Activated CD4-positive, alpha-beta T cell treated with anti-CD3 and anti-CD28 coated beads, Interleukin-2, amount 50 U/mL, for 16 hours (primary cell): Measurements from ENCODE around the gene CISD1.

Experiments used
- DNase-seq: peaks from one replicate; pipeline ENCODE4 v3.0.0-alpha.2; 2020

Gene CISD1

DNA sequence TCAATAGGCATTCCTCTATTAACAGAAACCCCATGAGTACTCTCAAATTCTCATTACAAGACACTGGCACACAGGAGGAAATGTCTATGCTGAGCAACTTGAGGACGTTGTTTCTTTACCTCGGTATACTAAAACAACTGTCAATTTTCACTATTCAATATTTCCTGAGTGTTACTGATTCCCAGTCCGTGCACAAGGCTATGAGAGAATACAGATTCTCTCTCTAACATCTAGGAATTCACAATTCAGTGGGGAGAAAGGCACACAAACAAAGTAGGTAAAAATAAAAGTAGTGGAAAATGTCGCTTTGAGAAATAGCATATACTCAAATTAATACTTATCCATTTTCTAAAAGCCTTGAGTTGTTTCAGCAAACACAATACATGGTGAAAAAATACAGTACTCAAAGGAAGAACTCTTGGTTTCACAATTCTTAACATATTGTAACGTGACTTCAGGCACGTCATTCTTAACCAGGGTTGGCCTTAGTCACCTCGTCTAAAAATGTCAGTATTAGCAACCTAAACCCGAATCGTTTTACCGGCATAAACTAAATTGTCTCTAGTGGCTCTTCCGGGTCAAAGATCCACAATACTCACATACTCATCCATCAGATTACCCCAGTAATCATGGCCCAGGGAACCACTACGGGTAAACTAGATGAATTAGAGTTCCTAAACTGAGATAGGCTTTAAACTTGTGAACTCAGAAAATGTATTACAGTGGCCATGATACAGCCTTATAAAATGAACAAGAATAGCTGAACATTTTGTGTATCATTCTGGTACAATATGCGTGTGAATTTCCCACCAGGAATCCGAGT lies 2.7 kb upstream of the CISD1 start:
- peak; percentile 75 for DNase-seq

- DNase-seq = peak; percentile 41
Measured at GRCh38 chr10:58266826-58267712, 1.9 kb upstream of the CISD1 start.

DNA sequence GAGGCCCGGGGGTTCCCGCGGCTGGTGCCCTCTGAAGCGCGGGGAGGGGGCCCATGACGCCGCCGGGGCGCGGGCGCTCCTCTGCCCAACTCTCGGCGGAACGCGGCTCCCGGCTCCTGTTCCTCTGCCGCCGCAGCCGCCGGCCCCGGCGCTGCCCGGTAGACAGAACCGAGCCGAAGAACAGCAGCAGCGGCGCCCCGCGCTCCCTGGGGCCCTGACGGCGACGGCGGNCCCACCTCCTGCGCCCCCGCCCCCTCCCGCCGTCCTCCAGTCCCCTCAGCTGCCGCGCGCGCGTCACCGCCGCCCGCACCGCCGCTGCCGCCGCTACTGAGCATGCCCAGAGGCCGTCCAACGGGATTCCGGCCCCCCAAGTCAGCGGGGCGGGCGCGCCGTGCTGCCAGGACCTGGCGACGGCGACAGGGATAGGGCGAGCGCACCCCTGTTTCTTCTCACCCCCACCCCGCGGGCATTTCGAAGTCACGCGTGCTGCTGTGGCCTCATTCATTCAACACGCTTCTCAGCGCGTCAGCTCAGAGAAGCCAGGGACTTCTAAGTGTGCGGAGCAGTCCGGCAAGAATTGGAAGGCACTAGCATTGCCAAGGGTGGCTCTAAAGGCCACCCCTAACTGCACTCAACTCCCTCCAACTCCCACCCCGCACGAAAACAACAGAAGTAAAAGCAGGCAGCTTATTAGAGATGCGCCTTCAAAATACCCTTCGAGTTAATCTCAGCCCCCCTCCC lies 1.1 kb upstream of the CISD1 start, which contains the start of gene IPMK:
IPMK (minus strand) TSS at position 182 of the 741 bp plus-strand sequence. CDS start 283 bp downstream, outside the sequence.
- DNase-seq = peak; percentile 95

- DNase-seq = no peak
Measured at GRCh38 chr10:58268454-58268945, 462 bp upstream of the CISD1 start.

- DNase-seq = no peak
Measured at GRCh38 chr10:58269782-58270290, 874 bp downstream of the CISD1 start.

DNA sequence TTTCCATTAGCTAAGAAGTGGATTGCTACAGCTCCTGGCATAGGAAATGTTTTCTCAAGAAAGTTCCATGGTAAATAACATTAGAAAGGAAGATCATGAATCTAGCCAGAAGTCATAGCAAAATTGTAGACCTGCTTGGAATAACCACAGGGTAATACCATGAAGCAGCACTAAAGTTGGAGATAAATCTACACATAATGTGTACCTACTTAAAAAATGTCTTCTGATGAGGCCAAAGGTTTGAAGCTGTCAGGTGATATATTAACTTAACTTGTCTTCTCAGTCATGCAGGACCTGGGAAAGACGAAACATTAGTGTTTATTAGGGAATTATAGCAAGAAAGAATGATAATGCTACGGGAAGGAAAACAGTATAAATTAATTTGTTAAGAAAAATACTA lies 6.3 kb downstream of the CISD1 start:
- DNase-seq = no peak

DNA sequence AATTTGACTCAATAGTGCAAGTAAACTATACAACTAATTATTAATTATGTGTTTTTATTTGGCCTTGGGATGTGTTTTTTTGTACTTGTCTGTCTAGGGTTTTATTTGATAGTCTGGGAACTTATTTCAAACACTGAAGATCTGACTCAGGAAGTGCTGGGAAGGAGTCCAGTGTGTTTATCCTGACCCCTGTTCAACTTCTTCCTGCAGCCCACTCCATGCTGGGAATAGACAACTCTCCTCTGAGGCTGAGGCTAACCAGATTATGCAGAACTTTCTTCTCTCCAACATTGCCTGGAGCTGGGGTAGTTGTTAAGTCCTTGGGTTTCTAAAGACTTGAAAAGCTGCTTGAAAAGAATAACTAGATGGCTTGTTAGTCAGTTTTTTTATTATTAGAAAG lies 6.9 kb downstream of the CISD1 start:
- DNase-seq = no peak

GRCh38 chr10:58278274-58278961 lies 9.5 kb downstream of the CISD1 start:
- no peak for DNase-seq

- no peak for DNase-seq
Measured at GRCh38 chr10:58278962-58279307, 10.0 kb downstream of the CISD1 start.

DNA sequence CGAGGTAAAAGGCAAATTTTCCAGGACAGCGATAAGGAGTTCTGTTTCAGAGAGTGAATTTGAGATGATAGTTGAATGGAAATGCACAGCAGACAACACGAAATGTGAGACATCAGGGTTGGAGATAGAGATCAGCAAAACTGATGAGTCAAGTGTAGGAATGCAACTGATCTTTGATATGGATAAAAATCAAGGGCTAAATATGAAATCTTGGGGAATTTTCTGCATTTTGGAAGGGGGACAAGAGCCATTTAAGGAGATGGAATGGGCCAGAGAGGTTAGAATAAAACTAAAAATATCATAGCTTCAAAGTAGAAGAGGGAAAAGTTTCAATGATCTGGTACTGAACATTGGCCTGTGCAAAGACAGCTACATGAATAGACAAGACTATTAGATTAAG lies 11.5 kb downstream of the CISD1 start:
- no peak for DNase-seq

- no peak for DNase-seq
Measured at GRCh38 chr10:58281092-58281752, 12.3 kb downstream of the CISD1 start.

GRCh38 chr10:58282615-58283014 lies 13.7 kb downstream of the CISD1 start:
- DNase-seq = peak; percentile 87

DNA sequence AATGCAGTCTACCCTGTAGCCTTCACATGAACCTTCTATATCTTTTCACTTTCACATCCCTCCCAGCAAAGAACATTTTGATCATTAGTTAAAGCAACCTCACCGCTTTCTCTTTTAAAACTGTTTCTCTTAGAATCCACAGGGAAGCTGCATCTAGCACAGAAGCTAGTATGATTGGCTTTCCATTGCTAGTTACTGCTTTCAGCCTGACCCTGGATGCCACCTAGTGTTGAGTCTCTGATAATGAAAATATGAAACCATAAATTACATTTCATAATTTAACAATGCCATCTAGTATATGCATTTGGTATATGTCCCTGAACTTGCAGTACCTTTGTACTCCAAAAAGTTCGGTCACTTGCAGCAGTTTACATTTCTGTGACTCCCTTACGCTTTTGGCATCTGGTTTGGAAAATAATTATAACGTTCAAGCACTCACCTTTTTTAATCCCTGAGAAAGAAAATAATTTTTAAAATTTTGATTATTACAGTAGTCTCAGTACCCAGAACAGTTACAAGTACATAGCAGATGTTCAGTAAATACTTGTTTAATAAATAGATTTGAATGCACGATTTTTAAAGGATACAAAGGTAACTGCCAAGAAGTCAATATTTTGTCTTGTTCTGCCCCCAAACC lies 22.7 kb downstream of the CISD1 start:
- DNase-seq = peak; percentile 48

DNA sequence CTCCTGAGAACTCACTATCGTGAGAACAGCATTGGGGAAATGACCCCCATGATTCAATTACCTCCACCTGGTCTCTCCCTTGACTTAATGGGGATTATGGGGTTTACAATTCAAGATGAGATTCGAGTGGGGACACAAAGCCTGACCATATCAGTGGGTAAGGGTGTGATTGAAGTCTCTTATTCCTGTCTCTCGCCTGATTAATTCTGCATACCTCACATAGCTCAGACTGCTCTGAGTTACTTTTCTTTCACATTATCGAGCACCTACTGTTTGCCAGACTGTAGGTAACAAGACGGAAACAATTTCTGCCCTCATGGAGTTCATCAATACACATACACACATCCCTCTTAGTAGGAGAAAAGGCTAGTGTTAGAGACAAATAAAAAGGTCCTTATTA lies 25.0 kb downstream of the CISD1 start:
- DNase-seq = no peak

GRCh38 chr10:58299580-58299979 lies 30.6 kb downstream of the CISD1 start:
- DNase-seq = peak; percentile 53

- no peak for DNase-seq
Measured at GRCh38 chr10:58300676-58301075, 31.7 kb downstream of the CISD1 start.

- no peak for DNase-seq
Measured at GRCh38 chr10:58302254-58302653, 33.3 kb downstream of the CISD1 start.

- DNase-seq = no peak
Measured at GRCh38 chr10:58304099-58304633, 35.2 kb downstream of the CISD1 start.

- no peak for DNase-seq
Measured at GRCh38 chr10:58305821-58306220, 36.9 kb downstream of the CISD1 start.

- DNase-seq = no peak
Measured at GRCh38 chr10:58307676-58308075, 38.7 kb downstream of the CISD1 start.

DNA sequence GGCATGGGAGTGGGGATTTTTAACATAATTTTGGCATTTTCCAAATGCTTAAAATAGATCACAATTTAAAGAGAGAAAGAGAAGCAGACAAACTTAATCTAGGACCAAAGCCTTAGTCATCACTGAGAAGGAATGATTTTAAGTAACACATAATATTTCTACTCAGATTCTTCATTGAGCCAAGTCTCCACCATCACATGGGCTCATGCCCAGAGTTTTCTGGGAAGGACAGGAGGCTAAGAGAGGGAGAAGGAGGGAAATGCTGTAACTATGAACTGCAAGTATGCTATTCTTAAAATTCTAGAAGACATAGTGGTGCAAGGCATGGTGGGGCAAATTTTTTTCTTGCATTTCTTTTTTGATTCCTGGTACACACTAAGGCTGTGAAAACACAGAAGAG lies 42.1 kb downstream of the CISD1 start:
- no peak for DNase-seq
